ENCODE measurements around the gene SEC14L2.
A peak's percentile ranks its signal among the peaks of the same experiment; 100 is the strongest.

Gene SEC14L2
- 9.3 to 45.1 reads per million in 2 donors for total RNA-seq

- peak; percentile 51 for DNase-seq
Observed at GRCh38 chr22:30396871-30397655, at the start of gene SEC14L2. SEC14L2 (plus strand) TSS chr22:30397018; CDS start chr22:30397117, 99 bp downstream.

GRCh38 chr22:30347255-30347892, 49.4 kb upstream of the SEC14L2 start:
- DNase-seq: no peak

GRCh38 chr22:30348404-30348803, 48.4 kb upstream of the SEC14L2 start:
- no peak for DNase-seq

- DNase-seq: no peak
Observed at GRCh38 chr22:30348809-30349208, 48.0 kb upstream of the SEC14L2 start.

GRCh38 chr22:30351226-30351625, 45.6 kb upstream of the SEC14L2 start:
- no peak for DNase-seq

GRCh38 chr22:30354644-30355043, 42.2 kb upstream of the SEC14L2 start:
- no peak for DNase-seq

GRCh38 chr22:30356449-30357235, 40.2 kb upstream of the SEC14L2 start, which contains the start of the genes CCDC157 and SF3A1:
CCDC157 (plus strand) TSS chr22:30357007; CDS start chr22:30366001, 8,994 bp downstream.
SF3A1 (minus strand) TSS chr22:30356894; CDS start chr22:30356792, 102 bp downstream.
- peak; percentile 81 for DNase-seq

- DNase-seq: no peak
Observed at GRCh38 chr22:30357236-30357570, 39.6 kb upstream of the SEC14L2 start.

- no peak for DNase-seq
Observed at GRCh38 chr22:30357650-30358215, 39.1 kb upstream of the SEC14L2 start.

- no peak for DNase-seq
Observed at GRCh38 chr22:30358541-30358940, 38.3 kb upstream of the SEC14L2 start.

- no peak for DNase-seq
Observed at GRCh38 chr22:30361916-30362650, 34.7 kb upstream of the SEC14L2 start.

GRCh38 chr22:30362651-30363281, 34.1 kb upstream of the SEC14L2 start:
- DNase-seq: no peak

GRCh38 chr22:30365891-30366290, 30.9 kb upstream of the SEC14L2 start:
- no peak for DNase-seq

- no peak for DNase-seq
Observed at GRCh38 chr22:30368420-30368819, 28.4 kb upstream of the SEC14L2 start.

- no peak for DNase-seq
Observed at GRCh38 chr22:30370641-30371230, 26.1 kb upstream of the SEC14L2 start.

GRCh38 chr22:30371321-30371720, 25.5 kb upstream of the SEC14L2 start:
- DNase-seq: no peak

- no peak for DNase-seq
Observed at GRCh38 chr22:30371981-30372380, 24.8 kb upstream of the SEC14L2 start.

- DNase-seq: no peak
Observed at GRCh38 chr22:30372915-30373314, 23.9 kb upstream of the SEC14L2 start.

- DNase-seq: no peak
Observed at GRCh38 chr22:30373331-30374325, 23.2 kb upstream of the SEC14L2 start.

- no peak for DNase-seq
Observed at GRCh38 chr22:30375312-30375849, 21.4 kb upstream of the SEC14L2 start.
